ENCODE results near the gene GPR179.
A peak's percentile ranks its signal among the peaks of the same experiment; 100 is the strongest.

The GPR179 gene

GRCh38 chr17:38343608-38344419 lies at the start of gene GPR179:
Gene GPR179, minus strand, starts transcription at chr17:38343956. Its CDS starts 167 bp downstream, at chr17:38343789.
- DNase-seq, result peak; percentile 84

- no peak for DNase-seq
Measured at GRCh38 chr17:38379448-38379847, 35.7 kb upstream of the GPR179 start.

- DNase-seq, result no peak
Measured at GRCh38 chr17:38369124-38369886, 25.5 kb upstream of the GPR179 start.

- DNase-seq, result no peak
Measured at GRCh38 chr17:38364741-38365140, 21.0 kb upstream of the GPR179 start.

GRCh38 chr17:38363016-38363415 lies 19.3 kb upstream of the GPR179 start:
- no peak for DNase-seq

GRCh38 chr17:38361694-38362465 lies 18.1 kb upstream of the GPR179 start:
- no peak for DNase-seq

GRCh38 chr17:38358586-38359513 lies 15.1 kb upstream of the GPR179 start:
- peak; percentile 44 for DNase-seq

- peak; percentile 93 for DNase-seq
Measured at GRCh38 chr17:38357486-38358123, 13.8 kb upstream of the GPR179 start.

- DNase-seq, result no peak
Measured at GRCh38 chr17:38355251-38355650, 11.5 kb upstream of the GPR179 start.

- DNase-seq, result no peak
Measured at GRCh38 chr17:38354466-38354865, 10.7 kb upstream of the GPR179 start.

- no peak for DNase-seq
Measured at GRCh38 chr17:38353668-38354067, 9.9 kb upstream of the GPR179 start.

- DNase-seq, result no peak
Measured at GRCh38 chr17:38353086-38353604, 9.4 kb upstream of the GPR179 start.

GRCh38 chr17:38352245-38353085 lies 8.7 kb upstream of the GPR179 start:
- DNase-seq, result no peak

GRCh38 chr17:38351412-38352222 lies 7.9 kb upstream of the GPR179 start, which contains the start of gene SOCS7:
Gene SOCS7, plus strand, starts transcription at chr17:38351844. Its CDS starts 209 bp downstream, at chr17:38352053.
- peak; percentile 85 for DNase-seq

- no peak for DNase-seq
Measured at GRCh38 chr17:38350035-38350434, 6.3 kb upstream of the GPR179 start.

GRCh38 chr17:38349097-38349730 lies 5.5 kb upstream of the GPR179 start:
- DNase-seq, result peak; percentile 83

- no peak for DNase-seq
Measured at GRCh38 chr17:38345743-38346142, 2.0 kb upstream of the GPR179 start.

GRCh38 chr17:38344420-38344745 lies 627 bp upstream of the GPR179 start:
- no peak for DNase-seq
